H1 (cell line): ENCODE data around the gene BSG. TPM values are rescaled to one million over a fixed set of nuclear protein-coding genes. Genes with fewer than 3 reads are reported as not detected.

Experiments used
- CTCF ChIA-PET: fragments of 300-600 bp; sonication (Branson Sonifier 250); formaldehyde crosslinking; loops from one replicate; lab custom pipeline; 2021; ENCODE audit not compliant: partially characterized antibody; lab: Charles Lee
- POLR2A ChIA-PET: fragments of 300-600 bp; sonication (Branson Sonifier 250); formaldehyde crosslinking; loops from one replicate; lab custom pipeline; 2021; ENCODE audit warnings: inconsistent platforms; ENCODE audit not compliant: partially characterized antibody; lab: Charles Lee
- DNase-seq, 2 experiments: peaks; one replicate each; pipeline versions ENCODE4 v3.0.0 to v3.0.0-alpha.2; 2010 to 2022; ENCODE audit warnings: low spot score in 2 of 2, low read depth in 1 of 2, mixed read lengths in 1 of 2
- FAIRE-seq: peaks from 2 replicates; lab custom pipeline; 2011; peaks lifted over from hg19 to GRCh38; lab: Jason Lieb, UNC
- H2AFZ ChIP-seq: 2 replicates; pipeline ENCODE4 v1.8.1; 2012; ENCODE audit warnings: low read length, inconsistent platforms
- H2AK5ac ChIP-seq: 2 replicates; pipeline ENCODE4 v1.6.1; 2013; ENCODE audit warnings: low read depth, low read length
- H2BK120ac ChIP-seq: replicated peaks from 2 replicates; pipeline ENCODE3; 2013; ENCODE audit warnings: low read depth, low read length, inconsistent platforms
- H2BK12ac ChIP-seq: 2 replicates; pipeline ENCODE4 v1.6.1; 2013; ENCODE audit warnings: low read depth, low read length
- H2BK15ac ChIP-seq: 2 replicates; pipeline ENCODE4 v1.6.1; 2013; ENCODE audit warnings: low read length
- H2BK20ac ChIP-seq: 2 replicates; pipeline ENCODE4 v1.6.1; 2013; ENCODE audit warnings: low read length
- H2BK5ac ChIP-seq: 2 replicates; pipeline ENCODE4 v1.6.1; 2013; ENCODE audit warnings: low read depth, low read length
- H3K14ac ChIP-seq: 2 replicates; pipeline ENCODE4 v1.6.1; 2013; ENCODE audit warnings: inconsistent platforms; ENCODE audit not compliant: insufficient read length
- H3K18ac ChIP-seq: 2 replicates; pipeline ENCODE4 v1.6.1; 2013; ENCODE audit warnings: low read length; ENCODE audit errors: extremely low read depth
- H3K23ac ChIP-seq: 2 replicates; pipeline ENCODE4 v1.6.1; 2013; ENCODE audit warnings: inconsistent platforms; ENCODE audit not compliant: insufficient read length
- H3K23me2 ChIP-seq: 2 replicates; pipeline ENCODE4 v1.6.1; 2013; ENCODE audit warnings: low read depth, low read length
- H3K27ac ChIP-seq: 2 replicates; pipeline ENCODE4 v1.6.1; 2011; ENCODE audit warnings: low read depth, low read length, inconsistent platforms
- H3K27me3 ChIP-seq, 4 experiments: replicated peaks in 1 of 4; 1 replicate in 1 of 4; 2 replicates in 3 of 4; pipeline versions ENCODE4 v1.6.1 to v1.8.1; 2011 to 2013; ENCODE audit warnings: low read length in 3 of 4, mild to moderate bottlenecking in 3 of 4, inconsistent platforms in 2 of 4, mixed read lengths in 2 of 4, moderate library complexity in 1 of 4; ENCODE audit not compliant: control insufficient read depth in 3 of 4, insufficient read depth in 3 of 4; ENCODE audit errors: extremely low read depth in 1 of 4
- H3K36me3 ChIP-seq, 4 experiments: 2 replicates each; pipeline versions ENCODE4 v1.6.1 to v1.8.1; 2011 to 2013; ENCODE audit warnings: mild to moderate bottlenecking in 4 of 4, low read length in 3 of 4, moderate library complexity in 2 of 4, control low read depth in 1 of 4, inconsistent platforms in 1 of 4; ENCODE audit not compliant: insufficient read depth in 4 of 4, control insufficient read depth in 2 of 4
- H3K4ac ChIP-seq: replicated peaks from 2 replicates; pipeline ENCODE3; 2013; ENCODE audit warnings: low read length, low read depth, mixed read lengths, inconsistent platforms; ENCODE audit not compliant: insufficient read length
- H3K4me1 ChIP-seq, 4 experiments: replicated peaks in 1 of 4; 1 replicate in 1 of 4; 2 replicates in 3 of 4; pipeline versions ENCODE4 v1.6.1 to v1.8.1; 2011 to 2013; ENCODE audit warnings: low read length in 3 of 4, inconsistent platforms in 2 of 4, mixed read lengths in 1 of 4; ENCODE audit not compliant: insufficient read depth in 4 of 4, control insufficient read depth in 3 of 4
- H3K4me2 ChIP-seq, 2 experiments: 2 replicates each; pipeline versions ENCODE4 v1.6.1 to v1.8.1; 2011 to 2013; ENCODE audit warnings: low read depth in 2 of 2, low read length in 2 of 2, control low read depth in 1 of 2, inconsistent platforms in 1 of 2, mild to moderate bottlenecking in 1 of 2; ENCODE audit not compliant: insufficient read depth in 1 of 2
- H3K4me3 ChIP-seq, 4 experiments: fragments of 200-600, 300-600 bp in 1 of 4; sonication (generic), shearing (Covaris generic), sonication (Bioruptor Twin) in 1 of 4; 2 replicates each; pipeline versions ENCODE4 v1.5.1 to v1.8.1; 2011 to 2016; ENCODE audit warnings: low read length in 4 of 4, low read depth in 3 of 4, control low read depth in 2 of 4, inconsistent platforms in 2 of 4, mild to moderate bottlenecking in 2 of 4, mixed read lengths in 1 of 4, moderate library complexity in 1 of 4; ENCODE audit not compliant: insufficient read depth in 2 of 4; ENCODE audit errors: extremely low read depth in 1 of 4
- H3K56ac ChIP-seq: replicated peaks from 2 replicates; pipeline ENCODE3; 2013; ENCODE audit warnings: low read depth, mild to moderate bottlenecking, mixed read lengths, low read length, inconsistent platforms; ENCODE audit not compliant: insufficient read length
- H3K79me1 ChIP-seq: 2 replicates; pipeline ENCODE4 v1.6.1; 2013; ENCODE audit warnings: low read depth, low read length, control low read depth
- H3K79me2 ChIP-seq, 2 experiments: 2 replicates each; pipeline versions ENCODE4 v1.6.1 to v1.8.1; 2012 to 2013; ENCODE audit warnings: low read length in 2 of 2, mild to moderate bottlenecking in 2 of 2, inconsistent platforms in 1 of 2; ENCODE audit not compliant: insufficient read depth in 2 of 2, control insufficient read depth in 1 of 2
- H3K9ac ChIP-seq, 4 experiments: replicated peaks in 1 of 4; 1 replicate in 1 of 4; 2 replicates in 3 of 4; pipeline versions ENCODE4 v1.6.1 to v1.8.1; 2011 to 2013; ENCODE audit warnings: low read depth in 3 of 4, low read length in 3 of 4, control low read depth in 2 of 4, mild to moderate bottlenecking in 2 of 4, moderate library complexity in 2 of 4, inconsistent platforms in 1 of 4; ENCODE audit errors: extremely low read depth in 1 of 4
- H3K9me3 ChIP-seq, 2 experiments: 2 replicates each; pipeline versions ENCODE4 v1.6.1 to v1.8.1; 2012 to 2013; ENCODE audit warnings: mild to moderate bottlenecking in 2 of 2, moderate library complexity in 2 of 2, control low read depth in 1 of 2, inconsistent platforms in 1 of 2, low read depth in 1 of 2, low read length in 1 of 2, mixed read lengths in 1 of 2; ENCODE audit not compliant: insufficient read depth in 2 of 2
- H4K20me1 ChIP-seq, 2 experiments: replicated peaks in 1 of 2; 2 replicates each; pipeline versions ENCODE3 to v1.8.1; 2011 to 2013; ENCODE audit warnings: inconsistent platforms in 2 of 2, low read length in 2 of 2, mild to moderate bottlenecking in 1 of 2; ENCODE audit not compliant: insufficient read depth in 2 of 2, control insufficient read depth in 1 of 2
- H4K5ac ChIP-seq: 2 replicates; pipeline ENCODE4 v1.6.1; 2013; ENCODE audit warnings: low read length, low read depth, mixed read lengths, inconsistent platforms; ENCODE audit not compliant: insufficient read length
- H4K8ac ChIP-seq: 2 replicates; pipeline ENCODE4 v1.8.0; 2013; ENCODE audit warnings: mild to moderate bottlenecking, moderate library complexity, low read length, inconsistent platforms; ENCODE audit not compliant: insufficient read depth; ENCODE audit errors: extremely low read depth
- H4K91ac ChIP-seq: replicated peaks from 2 replicates; pipeline ENCODE3; 2013; ENCODE audit warnings: low read length, mixed read lengths, inconsistent platforms; ENCODE audit not compliant: insufficient read length
- POLR2AphosphoS5 ChIP-seq: IDR thresholded peaks from 2 replicates; pipeline ENCODE4 v1.6.1; 2011; ENCODE audit warnings: low read depth, low read length
- ZNF274 ChIP-seq: IDR thresholded peaks from 2 replicates; pipeline ENCODE4 v1.7.0; 2012; ENCODE audit warnings: low read length, borderline replicate concordance; ENCODE audit errors: extremely low read depth
- WGBS, 2 experiments: shearing (Covaris generic) in 1 of 2; methylation state at CpG; one replicate each; pipeline versions ENCODE4 v1.1.6 to v1.1.7; 2013 to 2015; ENCODE audit warnings: low lambda C conversion rate in 2 of 2, mixed read lengths in 2 of 2, inconsistent platforms in 1 of 2, low coverage in 1 of 2, missing lambda C conversion rate in 1 of 2; ENCODE audit not compliant: insufficient replicate concordance in 2 of 2, insufficient coverage in 1 of 2, insufficient read length in 1 of 2; ENCODE audit errors: extremely low coverage in 1 of 2, missing lambda C conversion rate in 1 of 2; 5-methylcytosine and 5-hydroxymethylcytosine counted together
- polyA plus RNA-seq, 7 experiments: library from polyadenylated mRNA; depleted of rRNA in 3 of 7; stranded (reverse) in 5 of 7; unstranded in 2 of 7; fragments of >200 nt in 5 of 7; fragments of 200-250 nt in 2 of 7; gene quantifications; 1 replicate in 5 of 7; 2 replicates in 1 of 7; 4 replicates in 1 of 7; pipeline versions ENCODE4 v1.2.1 to v1.2.3, GENCODE V29; 2011 to 2013; ENCODE audit warnings: missing spikeins in 2 of 7, mixed read lengths in 2 of 7
- total RNA-seq: library from RNA; stranded (reverse); fragmentation: NEBNext Ultra II Directional; extraction: Animal tissue kit (Norgen Biotek cat#: 25700); gene quantifications from 2 replicates; pipeline ENCODE4 v1.2.1, GENCODE V29; 2021

The BSG gene
- total and polyA plus RNA-seq, 2 of the 8 experiments (the other 6 are each of a cell fraction or from before 2014, with no cell fraction given): 726 to 1,055 TPM

GRCh38 chr19:566844-567243, 5.6 kb upstream of the BSG start:
- Histone ChIP-seq H3K4me3 (no peak overlapping the region), H3K79me2 (no peaks in the 10 kb centered on the region), H4K91ac (no peak overlapping the region), H3K23ac (no peak overlapping the region), H2BK20ac (no peak overlapping the region), H3K4ac (no peak overlapping the region), H3K9ac (no peak overlapping the region), H3K27ac (no peak overlapping the region), H3K56ac (no peak overlapping the region), H2BK15ac (no peak overlapping the region), H2BK12ac (no peak overlapping the region), H3K4me2 (no peak overlapping the region), H3K27me3 (peaks cover 0 to 3% (median 0%) of the 10 kb centered on the region in 4 experiments; a peak in 1 of 7 replicates), H2BK5ac (no peak overlapping the region), H4K8ac (no peak overlapping the region), H3K18ac (no peak overlapping the region), H3K4me1 (peaks cover 0 to 8% (median 4%) of the 10 kb centered on the region in 4 experiments; a peak in 5 of 7 replicates), H4K20me1 (no peaks in the 10 kb centered on the region), H2AFZ (no peak overlapping the region), H3K14ac (no peak overlapping the region), H3K79me1 (no peaks in the 10 kb centered on the region), H2BK120ac (no peak overlapping the region), H3K36me3 (peaks cover 0 to 3% (median 0%) of the 10 kb centered on the region in 4 experiments; a peak in 2 of 8 replicates), H3K9me3 (peaks cover 0 to 5% of the 10 kb centered on the region in 2 experiments; a peak in 1 of 4 replicates), H4K5ac (no peak overlapping the region), H2AK5ac (no peak overlapping the region), H3K23me2 (peaks cover 8% of the 10 kb centered on the region; the same call in 1 of the 2 replicates)
- no peak for FAIRE-seq
- CTCF ChIA-PET: interaction anchor here (1.3 to 1.9 kb wide), 2 partner anchors 34 to 56 kb away, joined by 3 to 4 read pairs; no protein-coding TSS in a partner anchor
- DNase-seq: no peak
- POLR2A ChIA-PET: interaction anchor here (1.0 to 3.2 kb wide), 5 partner anchors 9 to 45 kb away, joined by 3 to 15 read pairs (median 5); no protein-coding TSS in a partner anchor
- 85% methylated on average over 16 of the region's 16 CpGs; no CpG with 5 or more reads in 1 of the 2 experiments for WGBS, 2 experiments
- TF ChIP-seq POLR2AphosphoS5 (no peak), ZNF274 (no peak)
